Measurements from ENCODE around the gene NTS.

The NTS gene, protein sequence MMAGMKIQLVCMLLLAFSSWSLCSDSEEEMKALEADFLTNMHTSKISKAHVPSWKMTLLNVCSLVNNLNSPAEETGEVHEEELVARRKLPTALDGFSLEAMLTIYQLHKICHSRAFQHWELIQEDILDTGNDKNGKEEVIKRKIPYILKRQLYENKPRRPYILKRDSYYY

DNA sequence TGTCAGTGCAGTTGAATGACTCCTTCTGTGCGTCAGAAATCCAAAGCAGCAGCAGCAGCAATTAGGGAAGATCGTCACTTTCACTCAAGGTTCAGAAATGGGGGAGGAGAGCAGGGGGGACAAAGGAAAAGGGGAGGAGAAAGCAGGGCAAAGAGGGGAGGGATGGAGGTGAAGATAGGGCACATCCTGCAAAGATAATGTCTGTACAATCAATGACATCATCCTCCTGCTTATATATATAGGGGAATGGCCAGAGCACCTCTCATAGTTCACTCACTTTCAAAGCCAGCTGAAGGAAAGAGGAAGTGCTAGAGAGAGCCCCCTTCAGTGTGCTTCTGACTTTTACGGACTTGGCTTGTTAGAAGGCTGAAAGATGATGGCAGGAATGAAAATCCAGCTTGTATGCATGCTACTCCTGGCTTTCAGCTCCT lies at the start of gene NTS:
NTS (plus strand) TSS at position 265 of the 431 bp plus-strand sequence; CDS start at position 374, 109 bp downstream.
- no peak for DNase-seq

DNA sequence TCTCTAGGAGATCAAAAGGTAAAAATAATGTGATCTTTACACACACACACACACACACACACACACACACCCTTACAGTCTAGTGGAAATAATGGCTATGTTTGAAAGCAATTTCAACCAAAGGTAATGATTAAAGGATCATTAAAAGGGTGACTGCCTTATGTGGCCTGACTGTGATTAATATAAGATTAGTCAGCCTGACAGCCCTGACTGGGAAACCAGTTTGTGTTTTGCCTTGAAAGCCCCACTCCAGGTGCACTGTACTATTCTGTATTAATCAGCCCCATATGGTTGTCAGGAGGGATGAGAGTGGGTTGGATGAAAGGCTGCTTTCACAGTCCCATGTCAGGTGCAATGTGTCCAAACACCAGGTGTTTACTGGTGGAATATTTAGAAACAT lies 48.3 kb upstream of the NTS start:
- no peak for DNase-seq

DNA sequence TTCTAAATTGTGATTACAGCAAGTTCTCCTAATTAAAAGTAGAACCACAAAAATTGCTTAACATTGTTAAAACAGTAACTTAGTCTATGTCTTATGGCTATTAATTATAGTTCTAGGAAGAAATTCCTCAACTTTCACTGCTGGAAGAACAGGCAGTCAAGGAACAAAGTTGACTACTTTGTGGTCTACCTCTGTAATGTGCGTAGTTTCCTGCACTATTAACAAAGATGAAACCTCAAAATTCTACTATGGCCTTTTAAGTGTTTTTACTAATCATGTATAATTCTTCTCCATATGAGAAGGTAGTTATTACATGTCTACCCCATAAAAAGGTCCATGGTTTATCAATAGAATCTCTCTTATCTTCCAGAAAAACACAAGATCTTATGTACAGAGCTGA lies 45.5 kb upstream of the NTS start:
- no peak for DNase-seq

DNA sequence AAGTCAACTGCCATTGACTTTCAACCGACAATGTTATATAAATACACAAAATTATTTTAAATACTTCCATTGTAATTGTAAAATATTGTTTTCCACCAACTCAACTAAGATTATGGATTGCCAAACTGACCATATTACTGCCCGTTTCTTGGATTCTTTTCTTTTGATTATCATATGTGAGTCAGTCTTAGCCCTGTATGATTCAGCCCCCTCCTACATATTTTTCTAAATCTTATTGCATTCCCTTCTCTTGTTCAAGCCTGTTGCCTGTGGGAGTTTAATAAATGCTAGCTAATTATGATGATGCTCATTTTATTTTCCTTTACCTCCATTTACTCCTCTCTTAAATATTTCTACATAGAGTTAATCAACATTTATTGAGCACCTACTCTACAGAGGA lies 44.7 kb upstream of the NTS start:
- DNase-seq = no peak

DNA sequence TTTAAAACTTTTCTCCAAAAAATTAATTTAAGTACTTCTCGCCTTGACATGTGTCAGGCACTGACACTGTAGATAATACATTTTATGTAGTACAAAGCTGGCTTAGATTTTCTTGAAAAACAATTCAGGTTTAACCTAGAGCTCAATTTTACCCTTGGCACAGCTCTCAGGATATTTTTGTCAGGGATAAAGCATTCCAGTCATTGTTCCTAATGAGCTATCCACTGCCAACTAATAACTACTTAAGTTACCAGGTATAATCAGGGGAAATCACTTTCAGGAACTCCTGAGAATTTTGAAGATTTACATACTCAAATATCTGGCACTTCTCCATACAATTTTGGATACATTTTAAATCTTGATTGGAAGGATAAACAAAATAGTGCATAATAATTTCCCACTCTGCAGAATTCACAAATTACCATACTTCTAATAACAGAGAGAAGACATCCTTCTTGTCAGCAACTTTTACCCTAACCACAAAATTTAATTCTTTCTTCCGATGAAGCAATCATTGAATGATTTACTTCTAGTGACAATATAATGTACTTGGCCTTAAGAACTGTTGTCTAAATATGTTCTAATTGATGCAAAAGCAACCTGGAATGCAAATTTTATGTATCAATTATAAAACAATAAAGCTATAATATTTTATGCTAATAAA lies 42.6 kb upstream of the NTS start:
- no peak for DNase-seq

DNA sequence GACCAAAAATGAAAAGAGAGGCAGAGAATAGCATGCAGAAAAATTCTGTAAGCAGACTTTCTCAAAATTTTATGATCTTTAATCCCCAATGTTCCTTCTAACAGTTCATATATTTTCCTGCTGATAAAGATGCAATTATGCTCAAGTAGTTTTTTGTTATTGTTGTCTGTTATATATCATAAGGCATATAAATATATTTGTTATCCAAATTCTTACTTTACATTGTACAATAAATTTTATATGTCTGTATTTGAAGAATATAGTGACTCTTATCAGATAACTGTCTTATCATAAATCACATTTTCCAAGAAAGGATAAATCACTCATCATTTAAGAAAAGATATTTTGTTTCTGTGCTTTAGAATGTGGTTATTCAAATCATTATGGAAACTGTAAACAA lies 40.5 kb upstream of the NTS start:
- DNase-seq = no peak

DNA sequence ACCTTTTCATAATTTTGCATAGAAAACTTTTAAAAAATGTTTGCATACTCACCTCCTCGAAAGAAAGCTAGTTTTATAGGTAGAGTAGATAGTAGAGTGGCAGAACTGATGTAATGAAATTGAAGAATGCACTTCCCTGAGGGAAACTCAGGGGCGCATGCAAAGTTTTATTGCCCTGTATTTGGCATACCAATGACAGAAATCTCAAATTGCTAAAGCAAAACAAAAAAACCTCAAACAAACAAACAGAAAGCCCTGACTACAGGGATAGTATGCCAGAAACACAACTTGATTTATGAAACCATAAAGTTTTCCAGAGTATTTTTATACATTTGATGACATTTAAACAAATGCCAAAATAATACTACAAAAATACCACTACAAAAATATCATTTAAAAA lies 39.7 kb upstream of the NTS start:
- no peak for DNase-seq

DNA sequence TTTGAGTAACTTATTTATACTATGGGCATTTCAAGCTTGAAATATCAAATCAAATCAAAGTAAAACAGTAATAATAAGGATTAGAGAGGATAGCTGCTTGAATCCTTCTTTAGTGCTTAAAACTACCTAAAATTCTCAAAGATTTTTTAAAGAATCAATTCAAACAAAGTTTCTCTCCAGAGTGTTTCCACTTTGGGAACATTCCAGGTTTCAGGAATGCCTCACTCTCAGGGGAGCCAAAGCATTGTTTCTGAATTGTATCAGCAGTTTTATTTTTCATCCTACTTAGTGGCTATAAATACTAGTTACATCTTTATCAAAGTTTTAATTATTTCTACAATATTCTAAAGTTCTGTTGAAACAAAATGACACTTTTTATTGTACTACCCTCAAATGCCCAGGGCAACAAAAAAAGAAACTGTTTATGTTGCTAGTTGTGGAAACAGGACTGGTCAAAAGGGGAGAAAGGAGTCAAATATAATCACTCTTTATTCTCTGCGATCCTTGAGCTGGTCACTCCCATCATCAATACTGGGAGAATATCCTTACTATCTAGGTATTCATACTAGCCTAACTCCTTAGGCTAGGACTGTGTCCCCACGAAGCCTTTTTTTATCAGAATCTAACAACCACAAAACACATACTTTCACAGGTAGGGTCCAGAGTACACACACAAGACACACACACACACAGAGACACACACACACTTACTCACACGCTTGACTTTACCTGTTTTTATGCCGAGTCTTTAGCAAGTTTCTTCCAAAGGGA lies 38.5 kb upstream of the NTS start:
- DNase-seq = no peak

DNA sequence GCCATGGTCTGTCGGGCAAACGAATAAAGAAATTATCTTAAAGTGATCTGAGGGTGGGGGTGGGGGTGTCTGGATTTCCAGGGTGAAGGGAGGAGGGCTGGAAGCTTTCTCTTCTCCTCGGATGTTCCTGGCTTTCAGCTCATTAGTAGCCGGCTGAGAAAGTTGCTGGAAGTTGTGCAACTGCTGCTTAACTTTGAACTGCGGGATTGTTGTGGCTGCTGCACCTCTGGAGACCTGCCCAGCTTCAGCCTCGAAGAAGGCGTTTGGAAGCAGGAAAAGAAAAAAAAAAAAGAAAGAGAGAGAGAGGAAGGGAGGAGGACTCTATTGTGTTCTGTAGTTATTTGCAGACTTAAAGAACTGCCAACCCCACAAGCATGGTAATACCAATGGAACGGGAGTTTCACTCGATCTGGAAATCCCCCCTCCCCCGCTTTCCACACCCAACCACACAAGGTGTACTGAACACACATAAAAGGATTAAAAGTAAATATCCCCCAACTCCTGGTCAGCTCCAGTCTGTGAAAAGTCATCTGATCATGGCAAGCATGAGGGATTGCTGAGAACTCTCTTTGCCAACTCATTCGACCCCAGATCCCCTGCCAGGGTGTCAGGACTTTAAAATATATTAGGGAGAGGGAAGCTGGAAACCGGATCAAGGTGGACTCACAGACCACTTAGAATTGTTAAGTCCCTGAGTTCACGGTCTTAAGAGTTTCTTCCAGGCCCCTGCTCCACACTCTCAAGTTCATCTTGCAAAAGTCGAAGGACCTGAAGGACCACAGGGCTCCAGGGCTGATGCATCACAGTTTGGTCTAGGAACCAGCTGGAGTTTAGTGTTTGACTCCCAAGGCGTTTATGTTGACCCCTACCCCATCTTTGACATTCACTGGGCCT lies 37.7 kb upstream of the NTS start, which contains the start of gene RASSF9:
RASSF9 (minus strand) TSS at position 213 of the 894 bp plus-strand sequence; CDS start at position 5, 208 bp downstream.
- no peak for DNase-seq

DNA sequence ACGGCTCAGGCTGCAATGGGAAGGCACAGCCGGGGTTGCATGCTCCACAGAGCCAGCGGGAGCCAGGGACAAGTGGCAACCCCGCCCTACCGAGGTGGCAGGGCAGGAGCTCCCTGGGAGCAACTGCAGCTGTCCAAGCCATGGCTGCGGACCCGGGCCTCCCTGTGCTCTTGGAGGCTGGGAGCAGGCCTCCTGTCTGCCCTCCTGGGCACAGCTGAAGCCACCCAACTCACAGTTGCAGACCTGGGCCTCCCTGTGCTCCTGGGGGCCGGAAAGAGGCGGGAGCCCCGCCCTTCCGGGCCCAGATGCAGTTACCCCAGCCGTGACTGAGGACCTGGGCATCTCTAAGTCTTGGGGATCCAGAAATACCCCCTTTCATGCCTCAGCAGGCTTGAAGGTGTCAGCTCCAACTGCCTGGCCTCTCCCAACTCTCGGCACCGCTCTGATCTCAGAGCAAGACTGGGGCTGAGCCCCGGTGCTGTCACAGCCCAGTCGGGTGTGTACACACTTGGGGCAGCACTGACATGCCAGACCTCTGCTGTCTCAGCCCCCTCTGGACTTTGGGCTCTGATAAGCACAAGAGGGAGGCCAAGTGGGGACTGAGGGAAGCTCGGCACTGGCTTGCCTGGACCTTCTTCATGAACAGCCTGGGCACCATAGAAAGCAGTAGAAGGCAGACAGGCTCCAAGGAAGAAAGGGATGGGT lies 30.3 kb upstream of the NTS start:
- DNase-seq = no peak

DNA sequence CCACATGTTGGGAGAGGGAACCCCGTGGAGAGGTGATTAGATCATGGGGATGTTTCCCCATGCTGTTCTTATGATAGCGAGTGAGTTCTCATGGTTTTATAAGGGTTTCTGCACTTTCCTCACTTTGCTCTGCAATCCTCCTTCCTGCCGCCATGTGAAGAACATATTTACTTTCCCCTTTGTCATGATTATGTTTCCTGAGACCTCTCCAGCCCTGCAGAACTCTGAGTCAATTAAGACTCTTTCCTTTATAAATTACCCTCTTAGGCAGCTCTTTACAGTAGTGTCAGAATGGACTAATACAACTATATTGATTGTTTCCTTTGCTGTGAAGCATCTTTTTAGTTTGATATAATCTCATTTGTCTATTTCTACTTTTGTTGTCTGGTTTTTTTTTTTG lies 24.8 kb upstream of the NTS start:
- DNase-seq = no peak

DNA sequence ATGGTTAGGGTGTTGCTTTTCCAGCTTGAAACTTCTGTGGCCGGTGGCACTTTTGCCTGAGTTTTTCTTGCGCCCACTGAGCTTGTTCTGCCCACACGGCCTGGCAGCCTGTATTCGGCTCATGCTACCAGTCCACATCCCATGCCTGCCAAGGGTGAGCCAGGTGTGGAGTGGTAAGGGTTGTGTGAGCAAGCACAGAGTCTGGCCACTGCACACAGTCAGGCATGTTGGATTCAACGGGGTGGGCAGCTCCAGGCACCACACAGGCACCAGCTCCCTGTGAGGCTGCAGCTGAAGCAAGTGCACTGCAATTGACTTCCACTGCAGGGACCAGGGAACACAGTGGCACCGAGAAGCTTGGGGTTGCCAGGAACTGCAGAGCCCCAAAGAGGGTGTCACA lies 18.8 kb upstream of the NTS start:
- no peak for DNase-seq

DNA sequence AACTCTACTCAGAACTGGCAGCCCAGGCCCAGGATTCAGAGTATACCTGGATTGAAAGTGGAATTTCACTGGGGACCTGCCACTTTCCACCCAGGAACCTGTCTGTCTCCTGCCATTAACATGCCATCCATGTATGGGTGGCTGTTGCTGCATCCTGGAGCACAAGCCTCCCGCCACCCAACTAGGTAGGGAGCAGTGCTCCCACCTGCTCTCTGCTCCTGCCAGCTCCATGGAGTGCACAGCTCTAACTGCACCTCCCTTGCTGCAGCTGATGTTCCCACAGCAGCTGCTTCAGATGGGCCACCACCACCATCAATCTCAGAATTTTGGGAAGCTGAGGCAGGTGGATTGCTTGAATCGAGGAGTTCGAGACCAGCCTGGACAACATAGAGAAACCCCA lies 17.1 kb upstream of the NTS start:
- DNase-seq = no peak

DNA sequence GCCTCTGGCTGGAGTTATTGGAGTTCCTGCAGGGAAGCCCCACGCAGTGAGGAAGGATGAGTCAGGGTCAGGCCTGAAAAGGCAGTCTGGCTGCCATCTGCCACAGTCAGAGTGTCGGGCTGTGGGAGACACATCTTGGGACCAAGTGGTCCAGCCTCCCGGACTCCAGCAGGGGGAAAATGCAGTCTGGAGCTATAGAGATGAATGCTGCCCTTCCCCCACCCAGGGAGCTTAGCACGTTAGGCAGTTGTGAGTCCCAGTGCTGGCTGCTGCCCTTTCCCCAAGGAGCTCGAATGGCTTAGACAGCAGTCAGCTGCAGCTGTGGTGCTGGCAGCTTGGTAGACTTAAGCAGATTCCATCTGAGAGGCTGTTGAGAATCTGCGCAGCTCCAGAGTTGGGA lies 8.2 kb upstream of the NTS start:
- DNase-seq = no peak

DNA sequence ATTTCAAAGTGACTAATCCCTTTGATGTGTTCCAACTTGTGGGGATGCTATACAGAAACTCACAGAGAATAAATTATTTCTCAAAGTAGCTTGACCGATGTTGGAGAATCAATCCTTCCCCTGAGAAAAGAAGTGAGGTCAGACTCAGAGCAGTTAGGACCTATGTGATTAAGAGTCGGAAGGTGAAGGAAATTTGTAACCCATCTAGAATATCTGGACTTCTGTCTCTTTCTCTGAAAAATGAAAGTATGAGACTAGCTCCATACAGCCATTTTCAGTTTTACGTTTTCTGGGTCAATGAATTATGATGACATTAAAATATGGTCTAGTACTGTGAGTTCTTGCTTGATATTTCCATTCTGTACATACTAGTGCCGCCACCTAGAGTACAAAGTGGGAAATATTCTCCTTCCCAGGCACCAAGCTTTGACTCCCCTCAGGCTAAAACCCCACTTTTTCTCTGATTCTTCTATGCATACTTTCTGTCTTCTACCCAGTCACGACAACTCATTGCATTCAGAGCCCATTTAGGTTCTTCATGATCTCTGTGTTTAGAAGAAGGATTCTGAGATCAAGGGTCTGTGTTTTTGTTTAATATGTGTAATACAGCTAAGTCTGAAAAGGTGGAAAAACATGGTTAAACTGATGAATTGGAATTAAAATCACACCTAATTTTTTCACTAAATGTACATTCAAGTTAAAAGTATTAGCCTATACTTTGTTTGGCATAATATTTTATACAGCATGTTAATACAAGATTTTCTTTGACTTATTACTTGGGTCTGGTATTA lies 6.9 kb upstream of the NTS start:
- DNase-seq = no peak

DNA sequence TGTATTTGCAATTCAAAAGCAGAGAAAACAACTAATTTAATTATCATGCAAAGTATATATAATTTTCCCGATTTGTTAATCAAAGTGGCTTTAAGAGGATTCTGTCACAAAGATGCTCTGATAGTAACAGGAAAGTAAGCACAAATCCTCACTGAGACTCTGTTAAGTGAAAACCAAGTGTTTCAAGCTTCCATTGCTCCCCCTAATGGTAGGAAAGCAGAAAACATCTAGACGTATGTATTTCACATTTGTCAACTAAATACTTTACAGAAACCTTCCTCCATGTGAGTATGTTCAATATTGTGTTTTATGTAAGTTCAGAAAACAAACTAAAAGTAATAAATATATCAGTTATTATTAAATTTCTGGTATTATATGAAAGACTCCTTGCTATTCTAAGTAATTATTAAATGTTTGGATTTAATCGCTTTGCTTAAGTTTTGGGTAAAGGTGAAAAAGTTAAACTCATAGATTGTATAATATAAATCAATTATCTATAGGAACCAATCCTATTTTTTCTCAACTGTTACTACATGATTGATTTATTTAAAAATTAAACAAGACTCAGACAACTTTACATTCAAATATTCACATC lies 1.5 kb upstream of the NTS start:
- DNase-seq = no peak

DNA sequence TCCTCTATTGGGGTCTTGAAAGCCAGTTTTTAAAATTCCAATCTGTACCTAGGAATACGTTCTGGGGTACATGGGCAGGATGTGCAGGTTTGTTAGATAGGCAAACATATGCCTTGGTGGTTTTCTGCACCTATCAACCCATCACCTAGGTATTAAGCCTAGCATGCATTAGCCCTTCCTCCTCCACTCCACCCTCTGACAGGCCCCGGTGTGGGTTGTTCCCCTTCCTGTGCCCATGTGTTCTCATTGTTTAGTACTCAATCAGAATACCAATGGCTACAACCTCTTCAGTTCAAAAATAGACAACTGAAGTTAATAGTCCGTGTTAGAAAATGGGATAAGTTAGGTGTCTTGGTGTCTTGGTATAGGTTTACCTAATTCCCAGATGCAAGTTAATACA lies 3.4 kb downstream of the NTS start:
- DNase-seq = no peak

DNA sequence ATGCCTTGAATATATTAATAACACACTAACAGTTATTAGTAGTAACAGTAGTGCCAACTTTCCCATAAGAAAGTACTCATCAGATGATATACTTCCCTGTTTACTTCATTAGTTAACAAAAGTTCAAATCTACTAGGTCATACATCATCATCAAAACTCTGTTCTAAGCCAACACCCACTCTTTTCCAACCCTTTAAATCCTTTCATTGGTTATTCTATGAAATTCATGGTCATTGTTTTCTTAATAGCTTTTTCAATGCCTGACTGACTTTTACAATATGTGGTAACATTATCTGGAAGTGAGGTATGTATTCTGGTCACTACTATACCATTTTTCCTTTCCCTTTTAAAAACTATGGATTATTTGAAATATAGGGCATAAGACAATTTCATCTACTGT lies 9.7 kb downstream of the NTS start:
- DNase-seq = no peak

DNA sequence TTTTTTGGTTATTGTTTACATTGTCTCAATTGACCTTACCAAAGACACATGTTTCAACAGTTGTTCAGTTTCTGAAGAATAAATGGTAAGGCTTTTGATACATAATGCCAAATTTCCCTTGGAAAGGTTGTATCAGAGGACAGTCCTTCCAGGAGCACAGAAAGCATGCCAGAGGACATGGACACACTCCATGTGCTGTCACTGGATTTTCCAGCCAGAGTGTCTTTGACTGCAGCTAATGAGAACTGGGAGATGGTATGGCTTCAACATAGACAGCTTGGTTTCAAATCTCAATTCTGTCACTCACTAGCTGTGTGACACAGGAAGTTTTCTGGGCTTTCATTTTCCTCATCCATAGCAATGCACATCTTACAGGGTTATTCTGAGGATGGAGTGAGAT lies 20.6 kb downstream of the NTS start:
- DNase-seq = no peak

DNA sequence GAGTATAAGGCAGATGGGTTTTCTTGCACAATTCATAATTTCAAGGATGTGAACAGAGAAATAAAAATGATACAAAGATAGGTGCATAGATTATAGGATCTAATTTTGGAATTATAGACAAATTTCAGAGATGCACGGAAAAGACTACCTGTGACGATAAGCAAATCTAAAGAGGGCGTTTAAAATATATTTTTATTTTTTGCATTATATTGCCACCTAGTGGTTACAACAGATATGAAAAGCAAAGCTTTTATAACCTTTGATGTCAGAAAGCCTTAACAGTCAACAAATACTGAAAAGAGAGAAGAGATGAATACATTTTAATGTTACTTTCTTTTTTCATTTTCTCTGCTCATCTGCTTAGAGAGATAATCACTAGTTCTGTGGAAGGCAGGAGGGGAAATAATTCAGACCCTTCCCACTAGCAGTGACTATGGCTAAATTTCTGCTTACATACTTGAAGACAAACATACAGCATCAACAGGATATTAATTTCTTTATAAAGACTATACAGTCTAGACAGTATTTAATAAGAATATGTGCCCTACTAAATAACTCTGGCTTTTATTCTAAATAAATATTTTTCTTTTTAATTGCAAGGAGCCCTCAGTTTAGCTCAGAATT lies 46.3 kb downstream of the NTS start:
- no peak for DNase-seq
